IPS-18a (cell line): ENCODE data around the gene VOPP1.

Source experiments
- H3K27ac ChIP-seq: one replicate; pipeline ENCODE4 v1.5.1; 2013; ENCODE audit warnings: low read length
- H3K27me3 ChIP-seq: one replicate; pipeline ENCODE4 v1.6.1; 2013; ENCODE audit warnings: mild to moderate bottlenecking, low read length; ENCODE audit not compliant: control insufficient read depth, insufficient read depth
- H3K36me3 ChIP-seq: one replicate; pipeline ENCODE4 v1.6.1; 2013; ENCODE audit warnings: low read depth, low read length; ENCODE audit not compliant: control insufficient read depth
- H3K4me1 ChIP-seq: one replicate; pipeline ENCODE4 v1.6.1; 2013; ENCODE audit warnings: low read depth, low read length; ENCODE audit not compliant: control insufficient read depth
- H3K4me3 ChIP-seq: one replicate; pipeline ENCODE4 v1.5.1; 2013; ENCODE audit warnings: low read length
- H3K9ac ChIP-seq: one replicate; pipeline ENCODE4 v1.6.1; 2013; ENCODE audit warnings: mild to moderate bottlenecking, low read length, moderate library complexity
- H3K9me3 ChIP-seq: one replicate; pipeline ENCODE4 v1.6.1; 2013; ENCODE audit warnings: low read depth, low read length; ENCODE audit not compliant: control insufficient read depth

VOPP1 gene

GRCh38 chr7:55523366-55523765 is 48.9 kb downstream of the VOPP1 start:
- Histone ChIP-seq H3K4me3 (no peak overlapping the region), H3K27me3 (no peaks in the 10 kb centered on the region), H3K27ac (no peak overlapping the region), H3K4me1 (peaks cover 28% of the 10 kb centered on the region), H3K36me3 (peaks cover 5% of the 10 kb centered on the region), H3K9ac (no peak overlapping the region), H3K9me3 (no peaks in the 10 kb centered on the region)

- no peaks in the 10 kb centered on the region for H3K27me3 ChIP-seq
- H3K4me3 ChIP-seq = no peak overlapping the region
- H3K4me1 ChIP-seq = peaks cover 23% of the 10 kb centered on the region
- no peaks in the 10 kb centered on the region for H3K9me3 ChIP-seq
- no peak overlapping the region for H3K9ac ChIP-seq
- no peak overlapping the region for H3K27ac ChIP-seq
- H3K36me3 ChIP-seq = peaks cover 5% of the 10 kb centered on the region
Measured at GRCh38 chr7:55521917-55522902, 50.1 kb downstream of the VOPP1 start.

DNA sequence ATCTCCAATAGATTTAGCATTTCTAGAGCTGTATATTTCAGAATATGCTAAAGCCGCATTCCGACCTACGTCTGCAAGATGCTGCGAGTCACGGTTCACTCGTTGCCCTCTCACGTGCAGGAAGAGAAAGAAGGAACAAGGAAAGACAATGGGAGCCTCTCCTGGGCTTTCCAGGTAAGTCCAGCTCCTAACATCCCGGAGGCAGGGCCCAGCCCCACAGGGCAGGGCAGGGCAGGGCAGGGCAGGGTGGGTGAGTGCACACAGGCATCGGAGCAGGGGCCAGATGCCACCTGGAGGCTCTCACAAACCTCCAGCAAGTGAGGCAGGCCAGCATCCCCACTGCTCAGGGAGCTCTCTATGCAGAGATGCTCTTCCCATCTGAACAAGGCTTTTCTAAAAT is 50.8 kb downstream of the VOPP1 start:
- Histone ChIP-seq H3K27ac (no peak overlapping the region), H3K27me3 (no peaks in the 10 kb centered on the region), H3K9me3 (no peaks in the 10 kb centered on the region), H3K9ac (no peak overlapping the region), H3K4me3 (no peak overlapping the region), H3K36me3 (peaks cover 5% of the 10 kb centered on the region), H3K4me1 (peaks cover 16% of the 10 kb centered on the region)

DNA sequence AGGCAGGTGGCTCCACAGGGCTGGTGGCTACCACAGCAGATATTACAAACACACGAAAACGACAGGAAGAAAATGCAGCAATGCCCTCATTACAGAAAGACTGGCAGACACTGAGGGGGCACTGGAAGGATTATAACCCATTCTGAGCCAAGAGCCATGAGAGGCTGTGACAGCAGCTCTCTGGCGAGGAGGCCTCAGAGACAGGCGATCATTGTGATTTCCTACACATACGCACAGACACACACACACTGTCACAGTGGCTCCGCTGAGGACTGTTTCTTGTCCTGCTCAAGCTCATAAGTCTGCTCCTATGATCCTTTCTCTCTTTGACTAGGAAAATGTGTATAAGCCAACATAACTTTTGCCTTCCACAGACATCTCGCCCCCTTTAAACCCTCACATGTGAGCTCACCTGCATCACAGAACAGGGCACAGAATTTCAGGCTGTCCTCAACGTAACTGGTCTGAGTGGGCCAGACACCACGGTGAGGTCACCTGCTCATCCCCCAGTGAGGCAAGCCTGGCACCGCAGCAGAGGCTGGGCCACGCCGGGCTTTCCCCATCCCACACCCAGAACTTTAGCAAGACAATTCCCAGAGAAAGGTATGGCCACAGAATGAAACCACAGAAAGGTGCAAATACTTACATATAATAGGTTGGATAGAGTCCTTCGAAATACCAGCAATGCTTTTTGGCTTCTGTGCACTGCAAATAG is 51.7 kb downstream of the VOPP1 start:
- Histone ChIP-seq H3K9ac (no peak overlapping the region), H3K4me3 (no peak overlapping the region), H3K9me3 (no peaks in the 10 kb centered on the region), H3K36me3 (peaks cover 10% of the 10 kb centered on the region), H3K27ac (no peak overlapping the region), H3K4me1 (peaks cover 13% of the 10 kb centered on the region), H3K27me3 (no peaks in the 10 kb centered on the region)

GRCh38 chr7:55518836-55519235 is 53.5 kb downstream of the VOPP1 start:
- Histone ChIP-seq H3K4me1 (peaks cover 13% of the 10 kb centered on the region), H3K9me3 (no peaks in the 10 kb centered on the region), H3K27me3 (no peaks in the 10 kb centered on the region), H3K4me3 (no peak overlapping the region), H3K36me3 (peaks cover 10% of the 10 kb centered on the region), H3K27ac (no peak overlapping the region), H3K9ac (no peak overlapping the region)

- H3K36me3 ChIP-seq = peaks cover 10% of the 10 kb centered on the region
- H3K9ac ChIP-seq = no peak overlapping the region
- H3K9me3 ChIP-seq = no peaks in the 10 kb centered on the region
- no peak overlapping the region for H3K4me3 ChIP-seq
- no peaks in the 10 kb centered on the region for H3K27me3 ChIP-seq
- H3K4me1 ChIP-seq = peaks cover 13% of the 10 kb centered on the region
- no peak overlapping the region for H3K27ac ChIP-seq
Measured at GRCh38 chr7:55517936-55518689, 54.2 kb downstream of the VOPP1 start.

DNA sequence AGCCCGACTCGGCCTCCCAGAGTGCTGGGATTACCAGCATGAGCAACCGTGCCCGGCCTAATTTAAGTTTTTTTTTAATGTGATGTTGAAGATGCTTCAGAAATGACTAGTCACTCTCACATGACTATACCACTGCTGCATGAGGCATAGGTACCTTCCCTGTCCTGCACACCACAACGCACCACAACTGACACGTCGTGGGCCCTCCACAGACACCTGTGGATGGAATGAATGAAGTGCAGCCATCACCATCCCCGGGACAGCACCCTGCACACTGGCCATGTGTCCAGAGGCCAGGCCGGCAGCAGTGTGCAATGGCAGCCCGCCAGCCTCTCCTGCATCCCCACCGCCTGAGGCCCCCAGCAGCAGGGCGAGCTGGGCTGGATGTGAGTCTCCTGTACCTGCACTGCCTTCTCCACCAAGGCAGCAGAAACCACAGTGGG is 55.1 kb downstream of the VOPP1 start:
- Histone ChIP-seq H3K27me3 (no peaks in the 10 kb centered on the region), H3K9me3 (no peaks in the 10 kb centered on the region), H3K4me1 (peaks cover 8% of the 10 kb centered on the region), H3K4me3 (no peak overlapping the region), H3K27ac (no peak overlapping the region), H3K36me3 (peaks cover 10% of the 10 kb centered on the region), H3K9ac (no peak overlapping the region)

GRCh38 chr7:55516409-55516808 is 55.9 kb downstream of the VOPP1 start:
- peaks cover 10% of the 10 kb centered on the region for H3K36me3 ChIP-seq
- no peak overlapping the region for H3K4me3 ChIP-seq
- H3K27me3 ChIP-seq = no peaks in the 10 kb centered on the region
- no peaks in the 10 kb centered on the region for H3K9me3 ChIP-seq
- no peak overlapping the region for H3K27ac ChIP-seq
- H3K9ac ChIP-seq = no peak overlapping the region
- peaks cover 6% of the 10 kb centered on the region for H3K4me1 ChIP-seq

GRCh38 chr7:55515569-55516279 is 56.6 kb downstream of the VOPP1 start:
- H3K27me3 ChIP-seq = no peaks in the 10 kb centered on the region
- H3K27ac ChIP-seq = no peak overlapping the region
- H3K4me1 ChIP-seq = peaks cover 11% of the 10 kb centered on the region
- no peak overlapping the region for H3K4me3 ChIP-seq
- H3K9me3 ChIP-seq = no peaks in the 10 kb centered on the region
- H3K36me3 ChIP-seq = peaks cover 10% of the 10 kb centered on the region
- H3K9ac ChIP-seq = no peak overlapping the region

DNA sequence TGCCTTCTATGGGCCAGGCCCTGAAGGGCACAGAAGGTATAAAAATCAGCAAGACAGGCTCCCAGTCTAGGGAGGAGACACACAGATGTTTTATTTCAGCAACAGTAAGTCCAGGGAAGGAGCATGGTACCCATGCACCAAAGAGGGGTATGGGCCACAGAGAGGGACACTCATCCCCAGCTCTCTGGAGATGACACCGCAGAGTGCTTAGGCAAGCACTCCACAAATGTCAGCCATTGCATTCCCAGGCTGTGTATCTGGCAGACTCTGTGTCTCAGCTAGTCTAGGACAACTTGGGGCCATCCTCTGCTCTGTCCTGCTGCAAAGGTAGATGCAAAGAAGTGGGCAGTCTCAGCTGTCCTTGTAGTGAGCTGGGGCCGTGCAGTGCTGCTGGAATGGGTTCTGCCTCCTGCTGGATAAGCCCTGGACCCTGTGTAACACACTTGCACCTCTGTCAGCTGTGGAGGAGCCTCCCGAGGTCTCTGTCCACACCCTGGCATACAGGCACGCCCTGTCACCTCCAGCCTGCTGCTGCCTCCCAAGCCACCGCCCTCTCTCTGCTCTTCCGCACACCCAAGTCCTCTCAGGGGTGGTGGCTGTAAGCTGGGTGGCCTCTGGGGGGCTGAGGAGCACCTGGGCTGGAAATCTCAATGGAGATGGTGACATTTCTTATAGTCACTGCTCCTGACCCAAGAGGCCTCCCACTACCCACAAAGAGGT is 57.6 kb downstream of the VOPP1 start:
- H3K9ac ChIP-seq = no peak overlapping the region
- H3K9me3 ChIP-seq = no peaks in the 10 kb centered on the region
- no peak overlapping the region for H3K27ac ChIP-seq
- H3K36me3 ChIP-seq = peaks cover 5% of the 10 kb centered on the region
- no peak overlapping the region for H3K4me3 ChIP-seq
- H3K27me3 ChIP-seq = no peaks in the 10 kb centered on the region
- H3K4me1 ChIP-seq = peaks cover 11% of the 10 kb centered on the region
